Thymus (tissue), 11 donors: Measurements from ENCODE around the gene MBD4. TPM values are rescaled to one million over a fixed set of nuclear protein-coding genes. Genes with fewer than 3 reads are reported as not detected.
"Not testable (repeated sequence)": the region's sequence is repeated elsewhere in the genome, so short reads cannot be mapped to it uniquely, and the experiment has no call there.

Experiments used
- DNase-seq, 9 donors: peaks; one replicate each; pipeline ENCODE4 v3.0.0-alpha.2; 2013; ENCODE audit warnings: low spot score in 9 of 9, low read depth in 6 of 9, missing footprints in 1 of 9
- H3K27ac ChIP-seq, 2 donors: one replicate each; pipeline ENCODE4 v1.5.1; 2013; ENCODE audit warnings: control low read depth in 1 of 2, low read depth in 1 of 2, low read length in 1 of 2, mild to moderate bottlenecking in 1 of 2, moderate library complexity in 1 of 2
- H3K27me3 ChIP-seq, 2 donors: one replicate each; pipeline ENCODE4 v1.5.1; 2013; ENCODE audit warnings: low read length in 1 of 2; ENCODE audit not compliant: control insufficient read depth in 2 of 2, insufficient read depth in 1 of 2
- H3K36me3 ChIP-seq, 2 donors: one replicate each; pipeline ENCODE4 v1.5.1; 2013; ENCODE audit warnings: low read length in 1 of 2, mild to moderate bottlenecking in 1 of 2, moderate library complexity in 1 of 2; ENCODE audit not compliant: control insufficient read depth in 2 of 2, insufficient read depth in 2 of 2
- H3K4me1 ChIP-seq, 2 donors: one replicate each; pipeline ENCODE4 v1.5.1; 2013; ENCODE audit warnings: low read length in 2 of 2; ENCODE audit not compliant: control insufficient read depth in 2 of 2, insufficient read depth in 2 of 2
- H3K4me3 ChIP-seq, 2 donors: one replicate each; pipeline ENCODE4 v1.5.1; 2013; ENCODE audit warnings: low read length in 2 of 2, control low read depth in 1 of 2, mild to moderate bottlenecking in 1 of 2
- H3K9me3 ChIP-seq, 2 donors: one replicate each; pipeline ENCODE4 v1.5.1; 2013; ENCODE audit warnings: low read length in 1 of 2, mild to moderate bottlenecking in 1 of 2; ENCODE audit not compliant: control insufficient read depth in 2 of 2, insufficient read depth in 1 of 2
- WGBS: extraction: QIAGEN DNeasy Blood & Tissue Kit; methylation state at CpG from one replicate; pipeline ENCODE4 v1.1.7; 2013; 5-methylcytosine and 5-hydroxymethylcytosine counted together
- polyA plus RNA-seq: library from polyadenylated mRNA; stranded (reverse); fragments of 200-250 nt; gene quantifications from one replicate; pipeline ENCODE4 v1.2.3, GENCODE V29; 2013
- total RNA-seq: library from RNA; stranded (reverse); fragments of 120-200 nt; gene quantifications from one replicate; pipeline ENCODE4 v1.2.4, GENCODE V29; 2013
- donor health status: healthy.

The MBD4 gene
- total and polyA plus RNA-seq, 2 donors, result 28.8 to 48.4 TPM

GRCh38 chr3:129389572-129389937 is 50.2 kb downstream of the MBD4 start:
- Histone ChIP-seq H3K36me3 (peaks cover 43 to 56% of the 10 kb centered on the region in 2 donors), H3K27me3 (no peaks in the 10 kb centered on the region)
- whole genome bisulfite sequencing, result 93% methylated on average over 3 of the region's 3 CpGs

GRCh38 chr3:129388791-129389571 is 50.8 kb downstream of the MBD4 start:
- H3K27me3 ChIP-seq, DNase-seq, H3K4me3 ChIP-seq, H3K4me1 ChIP-seq, H3K27ac ChIP-seq, H3K9me3 ChIP-seq: not testable (repeated sequence)
- H3K36me3 ChIP-seq, result peaks cover 43 to 54% of the 10 kb centered on the region in 2 donors
- 97% methylated on average over 8 of the region's 8 CpGs for WGBS

More at GRCh38 chr3:129389572-129389937, 50.2 kb downstream of the MBD4 start:
- Histone ChIP-seq H3K4me3 (no peak overlapping the region), H3K4me1 (no peaks in the 10 kb centered on the region), H3K9me3 (no peaks in the 10 kb centered on the region), H3K27ac (no peak overlapping the region)
- DNase-seq, result no peak

GRCh38 chr3:129387487-129387886 is 52.3 kb downstream of the MBD4 start:
- Histone ChIP-seq H3K9me3 (no peaks in the 10 kb centered on the region), H3K4me1 (peaks cover 0 to 3% of the 10 kb centered on the region in 2 donors), H3K4me3 (no peak overlapping the region), H3K36me3 (peaks cover 36 to 43% of the 10 kb centered on the region in 2 donors), H3K27ac (no peak overlapping the region), H3K27me3 (no peaks in the 10 kb centered on the region)
- no peak for DNase-seq
- WGBS, result 98% methylated on average over 5 of the region's 5 CpGs

GRCh38 chr3:129386984-129387383 is 52.8 kb downstream of the MBD4 start:
- peaks cover 36 to 39% of the 10 kb centered on the region in 2 donors for H3K36me3 ChIP-seq
- H3K9me3 ChIP-seq, result no peaks in the 10 kb centered on the region
- no peaks in the 10 kb centered on the region for H3K27me3 ChIP-seq
- 99% methylated on average over 10 of the region's 10 CpGs for WGBS
- H3K4me1 ChIP-seq, result peaks cover 0 to 3% of the 10 kb centered on the region in 2 donors
- H3K27ac ChIP-seq, result no peak overlapping the region
- H3K4me3 ChIP-seq, result no peak overlapping the region
- DNase-seq, result no peak

GRCh38 chr3:129385507-129385906 is 54.2 kb downstream of the MBD4 start:
- H3K9me3 ChIP-seq, DNase-seq, H3K4me1 ChIP-seq, H3K27ac ChIP-seq, H3K27me3 ChIP-seq, H3K4me3 ChIP-seq: not testable (repeated sequence)
- 96% methylated on average over 8 of the region's 8 CpGs for WGBS
- H3K36me3 ChIP-seq, result peaks cover 25 to 27% of the 10 kb centered on the region in 2 donors

GRCh38 chr3:129384594-129385323 is 55.0 kb downstream of the MBD4 start:
- WGBS, result 91% methylated on average over 18 of the region's 18 CpGs
- Histone ChIP-seq H3K4me3 (no peak overlapping the region), H3K27me3 (no peaks in the 10 kb centered on the region), H3K36me3 (peaks cover 20 to 21% of the 10 kb centered on the region in 2 donors), H3K27ac (no peak overlapping the region), H3K9me3 (peaks cover 0 to 4% of the 10 kb centered on the region in 2 donors), H3K4me1 (peaks cover 0 to 3% of the 10 kb centered on the region in 2 donors)
- no peak for DNase-seq

GRCh38 chr3:129384103-129384502 is 55.6 kb downstream of the MBD4 start:
- H3K36me3 ChIP-seq, result peaks cover 13 to 15% of the 10 kb centered on the region in 2 donors
- 89% methylated on average over 5 of the region's 5 CpGs for WGBS
- not testable (repeated sequence) for H3K27me3 ChIP-seq, H3K4me1 ChIP-seq, H3K4me3 ChIP-seq, DNase-seq, H3K27ac ChIP-seq, H3K9me3 ChIP-seq

GRCh38 chr3:129383292-129383860 is 56.4 kb downstream of the MBD4 start:
- H3K4me1 ChIP-seq, result peaks cover 0 to 3% of the 10 kb centered on the region in 2 donors
- peak; percentile 33 to 76 (median 53) for DNase-seq
- peaks cover 0 to 12% of the 10 kb centered on the region in 2 donors for H3K9me3 ChIP-seq
- H3K4me3 ChIP-seq, result no peak overlapping the region
- no peaks in the 10 kb centered on the region for H3K27me3 ChIP-seq
- 71% methylated on average over 6 of the region's 6 CpGs for WGBS
- peaks cover 8 to 15% of the 10 kb centered on the region in 2 donors for H3K36me3 ChIP-seq
- H3K27ac ChIP-seq, result no peak overlapping the region

GRCh38 chr3:129382366-129382765 is 57.4 kb downstream of the MBD4 start:
- H3K9me3 ChIP-seq, result peaks cover 0 to 22% of the 10 kb centered on the region in 2 donors
- no peak overlapping the region for H3K4me3 ChIP-seq
- no peak overlapping the region for H3K27ac ChIP-seq
- peaks cover 6 to 8% of the 10 kb centered on the region in 2 donors for H3K36me3 ChIP-seq
- H3K4me1 ChIP-seq, result peaks cover 0 to 3% of the 10 kb centered on the region in 2 donors
- no peaks in the 10 kb centered on the region for H3K27me3 ChIP-seq
- 98% methylated on average over 2 of the region's 2 CpGs for WGBS
- DNase-seq, result no peak
